HepG2 (cell line): Measurements from ENCODE around the gene FOXK2. TPM values are rescaled to one million over a fixed set of nuclear protein-coding genes. Genes with fewer than 3 reads are reported as not detected.

ENCODE experiments used
- ATAC-seq: fragments of 200-7000 bp; cut with Tn5 transposase; 3 replicates; pipeline ENCODE4 v1.9.1; 2020; ENCODE audit warnings: mild to moderate bottlenecking, moderate library complexity
- BruUV-seq: library from RNA; stranded (reverse); fragments of 400-500 nt; replicated peaks from 2 replicates; lab custom pipeline; 2021; lab: Mats Ljungman, UMichigan
- CTCF ChIA-PET: fragments of 300-600 bp; formaldehyde crosslinking; extraction: SDS; loops from one replicate; lab custom pipeline; 2021; ENCODE audit warnings: low total read pairs, inconsistent platforms, low intra/inter-chr PET ratio; lab: Yijun Ruan, JAX
- POLR2A ChIA-PET: fragments of 350-600 bp; sonication (Branson Sonifier 250); formaldehyde crosslinking; loops from one replicate; lab custom pipeline; 2020; ENCODE audit warnings: antibody characterized with exemption, inconsistent platforms; lab: Yijun Ruan, JAX
- DNase-seq: peaks from one replicate; pipeline ENCODE4 v3.0.0-alpha.2; 2015; ENCODE audit warnings: low spot score
- FAIRE-seq: peaks from 3 replicates; lab custom pipeline; 2011; peaks lifted over from hg19 to GRCh38; lab: Jason Lieb, UNC
- H2AFZ ChIP-seq: one replicate; pipeline ENCODE4 v1.6.1; 2011; ENCODE audit warnings: low read length, inconsistent platforms
- H3K27ac ChIP-seq: fragments of 300-600 bp; 3 replicates; pipeline ENCODE4 v1.8.0; 2011; ENCODE audit warnings: mixed run types, mild to moderate bottlenecking, mixed read lengths, low read length, inconsistent platforms; ENCODE audit not compliant: insufficient read depth; ENCODE audit errors: extremely low read length
- H3K27me3 ChIP-seq, 2 experiments: fragments of 200-600 bp in 1 of 2; 2 replicates in 1 of 2; 3 replicates in 1 of 2; pipeline versions ENCODE4 v1.6.0 to v1.8.0; 2011; ENCODE audit warnings: low read length in 2 of 2, mild to moderate bottlenecking in 2 of 2, moderate library complexity in 2 of 2, inconsistent platforms in 1 of 2; ENCODE audit not compliant: insufficient read depth in 2 of 2, control insufficient read depth in 1 of 2
- H3K36me3 ChIP-seq, 2 experiments: fragments of 200-600 bp in 1 of 2; replicated peaks in 1 of 2; 2 replicates in 1 of 2; 3 replicates in 1 of 2; pipeline versions ENCODE4 v1.5.1 to v1.8.0; 2011; ENCODE audit warnings: low read length in 2 of 2, inconsistent platforms in 1 of 2; ENCODE audit not compliant: insufficient read depth in 2 of 2, control insufficient read depth in 1 of 2
- H3K4me1 ChIP-seq: 2 replicates; pipeline ENCODE4 v1.5.1; 2012; ENCODE audit warnings: low read length, inconsistent platforms; ENCODE audit not compliant: insufficient read depth
- H3K4me2 ChIP-seq: 2 replicates; pipeline ENCODE4 v1.6.0; 2011; ENCODE audit warnings: low read depth, low read length, inconsistent platforms
- H3K4me3 ChIP-seq, 3 experiments: fragments of 200-600 bp in 1 of 3; sonication (generic), shearing (Covaris generic) in 1 of 3; replicated peaks in 1 of 3; 2 replicates each; pipeline ENCODE4 v1.5.1; 2011 to 2016; ENCODE audit warnings: low read length in 3 of 3, inconsistent platforms in 2 of 3, low read depth in 2 of 3, mild to moderate bottlenecking in 2 of 3, control low read depth in 1 of 3, mixed read lengths in 1 of 3; ENCODE audit not compliant: insufficient read depth in 1 of 3
- H3K79me2 ChIP-seq: one replicate; pipeline ENCODE4 v1.6.1; 2011; ENCODE audit warnings: low read length, inconsistent platforms; ENCODE audit not compliant: insufficient read depth
- H3K9ac ChIP-seq: 2 replicates; pipeline ENCODE4 v1.6.0; 2011; ENCODE audit warnings: mild to moderate bottlenecking, low read depth, low read length, inconsistent platforms; ENCODE audit not compliant: insufficient read depth
- H3K9me3 ChIP-seq: 2 replicates; pipeline ENCODE4 v1.5.1; 2012; ENCODE audit warnings: mild to moderate bottlenecking, low read length
- H4K20me1 ChIP-seq: 2 replicates; pipeline ENCODE4 v1.6.0; 2011; ENCODE audit warnings: inconsistent platforms, mild to moderate bottlenecking, low read length, moderate library complexity; ENCODE audit not compliant: insufficient read depth
- MED1 ChIP-seq: sonication (generic); formaldehyde crosslinking; IDR thresholded peaks from 2 replicates; pipeline ENCODE4 v1.4.0; 2020; ENCODE audit warnings: missing genetic modification reagents
- SAFB2 ChIP-seq: sonication (generic); formaldehyde crosslinking; IDR thresholded peaks from 2 replicates; pipeline ENCODE4 v1.5.1; 2020; ENCODE audit warnings: missing genetic modification reagents, low read depth, mild to moderate bottlenecking, borderline replicate concordance
- SP140L ChIP-seq: sonication (generic); formaldehyde crosslinking; IDR thresholded peaks from 2 replicates; pipeline ENCODE4 v1.4.0; 2020; ENCODE audit warnings: missing genetic modification reagents, borderline replicate concordance
- THRA ChIP-seq: sonication (generic); formaldehyde crosslinking; IDR thresholded peaks from 2 replicates; pipeline ENCODE4 v1.4.0; 2020; ENCODE audit warnings: missing genetic modification reagents, borderline replicate concordance
- ZIK1 ChIP-seq: sonication (generic); formaldehyde crosslinking; IDR thresholded peaks from 2 replicates; pipeline ENCODE4 v1.5.0; 2020; ENCODE audit warnings: mild to moderate bottlenecking, low read depth, missing genetic modification reagents, borderline replicate concordance
- ZNF414 ChIP-seq: sonication (generic); formaldehyde crosslinking; IDR thresholded peaks from 2 replicates; pipeline ENCODE4 v1.5.0; 2020; ENCODE audit warnings: missing genetic modification reagents
- ZNF431 ChIP-seq: sonication (generic); formaldehyde crosslinking; IDR thresholded peaks from 2 replicates; pipeline ENCODE4 v1.9.0; 2022; ENCODE audit warnings: missing genetic modification reagents, low read depth, mild to moderate bottlenecking, borderline replicate concordance
- ZNF605 ChIP-seq: sonication (generic); formaldehyde crosslinking; IDR thresholded peaks from 2 replicates; pipeline ENCODE4 v1.8.0; 2022; ENCODE audit warnings: mild to moderate bottlenecking, missing genetic modification reagents
- ZNF770 ChIP-seq: sonication (generic); formaldehyde crosslinking; IDR thresholded peaks from 2 replicates; pipeline ENCODE4 v1.5.0; 2020; ENCODE audit warnings: mild to moderate bottlenecking, missing genetic modification reagents
- ZNF792 ChIP-seq: IDR thresholded peaks from 2 replicates; pipeline ENCODE4 v1.6.1; 2016
- ZNF850 ChIP-seq: sonication (generic); formaldehyde crosslinking; conservative IDR thresholded peaks from 2 replicates; pipeline ENCODE4 v1.9.0; 2021; ENCODE audit warnings: mild to moderate bottlenecking, missing genetic modification reagents
- WGBS: methylation state at CpG from one replicate; pipeline ENCODE4 v1.1.6; 2017; ENCODE audit warnings: low lambda C conversion rate; 5-methylcytosine and 5-hydroxymethylcytosine counted together
- in situ Hi-C: cut with HindIII; loops from 2 replicates; pipeline ENCODE4 v1.10.0; 2017; ENCODE audit warnings: low pct_unique_long_range_greater_than_20kb; ENCODE audit not compliant: extremely low pct_ligation_motif_present
- intact Hi-C: fragments of 100-400 bp; cut with micrococcal nuclease; formaldehyde crosslinking; loops from one replicate; pipeline ENCODE4 v1.10.0; 2022; ENCODE audit not compliant: unreplicated experiment
- polyA plus RNA-seq, 8 experiments: library from polyadenylated mRNA; depleted of rRNA in 3 of 8; stranded (reverse) in 7 of 8; unstranded in 1 of 8; fragments of >200 nt; fragmentation: Illumina TruSeq in 4 of 8; extraction: Trizol in 4 of 8; gene quantifications; 2 replicates each; pipeline versions ENCODE4 v1.2.1 to v1.2.3, GENCODE V29; 2011 to 2016; ENCODE audit warnings: low read depth in 4 of 8, missing spikeins in 1 of 8, mixed read lengths in 1 of 8; ENCODE audit not compliant: insufficient read depth in 1 of 8
- total RNA-seq, 5 experiments: library from RNA; depleted of rRNA; stranded (reverse); fragments of >200 nt; fragmentation: Illumina TruSeq; extraction: Trizol; gene quantifications; 2 replicates each; pipeline ENCODE4 v1.2.3, GENCODE V29; 2016; ENCODE audit warnings: low read depth in 1 of 5

FOXK2 gene
- total and polyA plus RNA-seq, 2 of the 13 experiments (the other 11 are each of a cell fraction or from before 2014, with no cell fraction given): 67.1 to 67.2 TPM

- Histone ChIP-seq H4K20me1 (no peaks in the 10 kb centered on the region), H3K4me3 (peak overlapping the region in 1 of 3 experiments; percentile 30; a peak in 2 of 6 replicates), H3K9me3 (no peaks in the 10 kb centered on the region), H3K27ac (no peak overlapping the region), H3K9ac (no peak overlapping the region), H3K79me2 (no peaks in the 10 kb centered on the region), H3K27me3 (no peaks in the 10 kb centered on the region; a peak in 1 of 5 replicates), H2AFZ (no peak overlapping the region), H3K4me1 (peaks cover 62% of the 10 kb centered on the region), H3K36me3 (no peaks in the 10 kb centered on the region), H3K4me2 (peak overlapping the region; percentile 60)
- ChIA-PET CTCF (no interaction called here), POLR2A (interaction anchor here (1.7 to 5.1 kb wide), 3 partner anchors 15 to 35 kb away, joined by 4 to 30 read pairs (median 16); partner anchors contain the start of gene FOXK2)
- DNase-seq: no peak
- BruUV-seq: no TSS peak
- no peak for FAIRE-seq
- in situ Hi-C loops: no loop called here
- ATAC-seq: no peak
- intact Hi-C loops: no loop called here
- WGBS: 18% methylated on average over 8 of the region's 8 CpGs
- TF ChIP-seq SP140L (no peak), ZNF605 (CRISPR knock-in tag) (0 out of 2 replicates have a peak, but pooled peaks have one; percentile 50), THRA (no peak), ZNF431 (CRISPR knock-in tag) (0 out of 2 replicates have a peak, but pooled peaks have one; percentile 25), ZIK1 (CRISPR knock-in tag) (no peak), ZNF792 (CRISPR knock-in tag) (no peak), ZNF770 (CRISPR knock-in tag) (0 out of 2 replicates have a peak, but pooled peaks have one; percentile 19), MED1 (CRISPR knock-in tag) (0 out of 2 replicates have a peak, but pooled peaks have one; percentile 19), SAFB2 (CRISPR knock-in tag) (no peak), ZNF414 (no peak), ZNF850 (CRISPR knock-in tag) (no peak)
Observed at GRCh38 chr17:82502207-82502606, 17.3 kb upstream of the FOXK2 start.
